GM12865 (cell line): ENCODE results near the gene RGS16.

ENCODE experiments used
- DNase-seq: peaks from one replicate; pipeline ENCODE4 v3.0.0; 2010; ENCODE audit warnings: low read depth
- H3K4me3 ChIP-seq: 2 replicates; pipeline ENCODE4 v1.5.1; 2011; ENCODE audit warnings: mild to moderate bottlenecking, low read depth, low read length, control low read depth
- TF ChIP-seq, protein P1 (sequence below): IDR thresholded peaks from 2 replicates; pipeline ENCODE4 v1.5.1; 2011; ENCODE audit warnings: low read length, control low read depth, low read depth, inconsistent platforms; ENCODE audit not compliant: insufficient read depth; ENCODE audit errors: missing control alignments

RGS16 gene

DNA sequence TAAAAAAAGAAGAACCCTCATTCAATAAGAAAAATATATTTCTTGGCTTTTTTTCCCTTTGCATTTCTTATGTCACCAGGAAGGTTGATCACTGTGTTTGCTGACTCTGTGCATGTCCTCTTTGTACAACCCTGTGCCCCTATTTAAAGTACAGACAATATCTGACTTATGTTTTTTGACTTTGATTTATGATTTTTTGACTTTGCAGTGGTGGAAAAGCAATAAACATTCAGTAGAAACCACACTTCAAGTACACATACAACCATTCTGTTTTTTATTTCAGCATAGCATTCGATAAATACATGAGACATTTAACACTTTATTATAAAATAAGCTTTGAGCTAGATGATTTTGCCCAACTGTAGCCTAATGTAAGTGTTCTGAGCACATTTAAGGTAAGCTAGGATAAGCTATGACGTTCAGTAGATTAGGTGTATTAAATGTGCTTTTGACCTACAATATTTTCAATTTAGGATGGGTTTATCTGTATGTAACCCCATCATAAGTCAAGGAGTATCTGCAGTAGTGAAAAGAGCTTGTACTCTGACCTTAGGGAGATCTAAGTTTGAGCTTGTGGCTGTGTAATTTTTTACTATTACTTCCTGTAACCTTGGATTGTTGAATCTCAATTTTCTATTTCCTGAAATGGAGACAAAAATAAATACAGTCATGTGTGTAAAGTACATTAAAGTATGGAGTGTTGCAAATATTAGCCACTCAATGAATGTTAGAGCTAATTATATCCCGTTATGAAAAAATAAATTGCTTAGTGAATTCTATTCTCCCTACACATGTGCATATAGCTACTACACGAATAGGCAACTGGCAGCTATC lies 16.3 kb downstream of the RGS16 start:
- TF ChIP-seq, protein P1, sequence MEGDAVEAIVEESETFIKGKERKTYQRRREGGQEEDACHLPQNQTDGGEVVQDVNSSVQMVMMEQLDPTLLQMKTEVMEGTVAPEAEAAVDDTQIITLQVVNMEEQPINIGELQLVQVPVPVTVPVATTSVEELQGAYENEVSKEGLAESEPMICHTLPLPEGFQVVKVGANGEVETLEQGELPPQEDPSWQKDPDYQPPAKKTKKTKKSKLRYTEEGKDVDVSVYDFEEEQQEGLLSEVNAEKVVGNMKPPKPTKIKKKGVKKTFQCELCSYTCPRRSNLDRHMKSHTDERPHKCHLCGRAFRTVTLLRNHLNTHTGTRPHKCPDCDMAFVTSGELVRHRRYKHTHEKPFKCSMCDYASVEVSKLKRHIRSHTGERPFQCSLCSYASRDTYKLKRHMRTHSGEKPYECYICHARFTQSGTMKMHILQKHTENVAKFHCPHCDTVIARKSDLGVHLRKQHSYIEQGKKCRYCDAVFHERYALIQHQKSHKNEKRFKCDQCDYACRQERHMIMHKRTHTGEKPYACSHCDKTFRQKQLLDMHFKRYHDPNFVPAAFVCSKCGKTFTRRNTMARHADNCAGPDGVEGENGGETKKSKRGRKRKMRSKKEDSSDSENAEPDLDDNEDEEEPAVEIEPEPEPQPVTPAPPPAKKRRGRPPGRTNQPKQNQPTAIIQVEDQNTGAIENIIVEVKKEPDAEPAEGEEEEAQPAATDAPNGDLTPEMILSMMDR = no peak
- H3K4me3 ChIP-seq = peak overlapping the region; percentile 77
- DNase-seq = no peak

DNA sequence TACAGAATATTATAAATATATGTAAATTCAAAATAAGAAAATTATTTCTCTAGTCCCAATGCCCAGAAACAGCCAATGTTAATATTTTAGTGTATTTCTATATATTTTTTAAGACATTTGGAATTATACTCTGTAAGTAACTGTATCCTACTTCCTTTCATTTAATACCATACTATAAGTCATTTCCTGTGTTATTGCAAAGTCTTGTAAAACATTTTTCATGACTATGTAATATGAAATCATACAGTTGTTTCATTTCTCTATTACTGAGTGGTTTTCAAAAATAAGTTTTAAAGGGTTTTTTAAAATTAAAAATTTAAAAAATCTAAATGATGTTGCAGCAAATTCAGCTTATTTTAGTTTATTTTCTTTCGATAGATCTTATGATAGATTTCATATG lies 17.1 kb downstream of the RGS16 start:
- TF ChIP-seq, protein P1 = no peak
- no peak overlapping the region for H3K4me3 ChIP-seq
- no peak for DNase-seq

DNA sequence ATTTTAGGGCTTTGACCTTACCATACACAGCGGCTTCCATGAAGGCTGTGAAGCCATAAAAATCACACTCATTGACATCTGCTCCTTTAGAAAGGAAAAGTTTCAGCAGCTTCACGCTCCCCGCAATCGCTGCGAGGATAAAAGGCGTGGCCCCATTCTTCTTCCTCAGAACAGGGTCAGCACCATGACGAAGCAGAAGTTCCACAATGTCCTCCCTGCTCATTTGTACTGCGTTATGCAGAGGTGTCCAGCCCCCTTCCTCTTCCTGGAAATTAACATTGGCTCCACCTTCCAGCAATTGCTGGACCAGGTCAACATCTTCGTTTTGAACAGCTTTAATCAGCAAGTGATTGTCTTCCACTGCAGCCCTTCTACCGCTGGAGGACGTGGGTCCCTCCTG lies 17.8 kb downstream of the RGS16 start:
- TF ChIP-seq, protein P1 = no peak
- no peak for DNase-seq
- H3K4me3 ChIP-seq = no peak overlapping the region

- DNase-seq = no peak
- H3K4me3 ChIP-seq = no peak overlapping the region
- TF ChIP-seq, protein P1 = no peak
These were observed 19.4 kb downstream of the RGS16 start for GRCh38 chr1:182584746-182585145.

GRCh38 chr1:182580736-182581135 lies 23.5 kb downstream of the RGS16 start:
- no peak for DNase-seq
- H3K4me3 ChIP-seq = no peak overlapping the region
- TF ChIP-seq, protein P1 = no peak

- no peak overlapping the region for H3K4me3 ChIP-seq
- TF ChIP-seq, protein P1 = no peak
- DNase-seq = no peak
These were observed 28.5 kb downstream of the RGS16 start for GRCh38 chr1:182575540-182576149.
